GM21737 (cell line): Measurements from ENCODE around the gene PYDC2.
"Not testable (repeated sequence)": the region's sequence is repeated elsewhere in the genome, so short reads cannot be mapped to it uniquely, and the experiment has no call there.

Experiments
- ATAC-seq: cut with Tn5 transposase; IDR thresholded peaks from one replicate; pipeline ENCODE4 v1.9.1; 2021; ENCODE audit warnings: mild to moderate bottlenecking, moderate library complexity; ENCODE audit not compliant: unreplicated experiment

PYDC2 gene

DNA sequence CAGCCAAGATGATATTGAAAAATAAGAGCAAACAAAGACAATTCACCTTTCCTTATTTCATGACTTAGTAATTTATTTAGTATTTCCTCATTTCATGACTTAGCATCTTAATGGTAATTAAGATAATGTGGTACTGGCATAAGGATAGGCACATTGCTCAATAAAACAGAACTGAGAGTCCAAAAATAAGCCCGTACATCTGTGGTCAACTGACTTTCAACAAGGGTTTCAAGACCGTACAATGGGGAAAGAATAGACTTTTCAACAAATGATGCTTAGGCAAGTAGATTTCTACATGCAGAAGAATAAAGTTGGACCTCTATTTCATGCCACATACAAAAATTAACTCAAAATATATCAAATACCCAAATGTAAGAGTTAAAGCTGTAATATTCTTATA lies 603 bp upstream of the PYDC2 start:
- no peak for ATAC-seq

DNA sequence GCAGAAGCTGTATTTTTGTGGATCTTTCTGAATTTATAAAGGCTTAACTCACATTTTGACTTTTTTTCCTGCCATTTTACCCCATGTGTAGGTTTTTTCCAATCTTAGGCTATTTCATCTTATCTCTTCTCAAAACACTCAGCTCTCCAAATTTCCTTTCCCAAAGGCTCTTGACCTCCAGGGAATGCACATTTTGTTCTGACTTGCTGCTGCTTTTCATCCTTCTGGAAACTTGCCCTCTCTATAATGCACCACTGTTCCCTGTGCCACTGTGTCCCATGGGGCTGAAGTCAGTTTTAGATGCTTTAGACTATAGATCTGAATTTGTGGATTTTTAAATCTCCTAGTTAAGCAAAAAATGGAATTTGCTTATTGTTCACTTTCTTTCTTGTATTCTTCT lies 9.1 kb downstream of the PYDC2 start:
- ATAC-seq, result no peak

DNA sequence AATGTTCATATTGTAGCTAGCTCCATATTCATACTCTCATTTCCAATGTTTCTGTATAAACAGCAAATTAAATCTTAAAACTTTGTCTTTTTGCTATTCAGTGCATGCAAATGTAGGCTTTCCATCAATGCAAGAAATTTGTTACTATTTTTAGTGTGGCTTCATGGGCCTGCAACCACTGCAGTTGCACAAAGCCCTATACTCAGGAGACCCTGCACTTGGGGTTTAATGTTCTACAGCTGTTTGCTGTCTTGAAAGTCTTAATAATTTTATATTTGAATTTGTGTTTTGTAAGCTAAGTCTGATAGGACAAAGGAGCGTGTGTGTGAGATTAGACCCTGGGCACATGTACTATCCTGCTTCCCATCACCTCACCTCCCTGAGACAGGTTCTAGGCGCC lies 9.6 kb downstream of the PYDC2 start:
- ATAC-seq, result no peak

DNA sequence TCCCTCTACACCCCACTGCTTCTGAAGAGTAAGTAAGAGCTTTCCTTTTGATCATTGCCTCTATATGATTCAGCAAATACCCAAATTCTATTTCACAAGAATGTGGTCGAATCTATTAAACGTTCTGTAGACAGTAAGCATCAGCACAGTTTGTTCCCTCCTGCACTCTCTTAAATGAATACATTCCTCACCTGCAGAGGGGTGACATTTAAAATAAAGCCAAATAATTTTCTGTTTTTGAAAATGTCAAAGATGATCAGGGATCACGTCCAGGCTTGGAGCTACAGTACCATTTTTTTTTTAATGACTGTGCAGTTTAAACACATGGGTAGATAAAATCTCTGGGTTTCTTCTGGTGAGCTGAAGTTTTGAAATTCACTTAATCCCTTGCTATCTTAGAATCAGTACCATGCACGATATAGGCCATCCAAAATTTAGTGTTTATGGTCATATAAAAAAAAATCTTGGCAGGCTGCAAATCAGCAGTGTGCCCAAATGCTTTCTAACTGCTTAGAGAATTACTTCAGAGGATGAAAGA lies 12.8 kb downstream of the PYDC2 start:
- ATAC-seq, result no peak

DNA sequence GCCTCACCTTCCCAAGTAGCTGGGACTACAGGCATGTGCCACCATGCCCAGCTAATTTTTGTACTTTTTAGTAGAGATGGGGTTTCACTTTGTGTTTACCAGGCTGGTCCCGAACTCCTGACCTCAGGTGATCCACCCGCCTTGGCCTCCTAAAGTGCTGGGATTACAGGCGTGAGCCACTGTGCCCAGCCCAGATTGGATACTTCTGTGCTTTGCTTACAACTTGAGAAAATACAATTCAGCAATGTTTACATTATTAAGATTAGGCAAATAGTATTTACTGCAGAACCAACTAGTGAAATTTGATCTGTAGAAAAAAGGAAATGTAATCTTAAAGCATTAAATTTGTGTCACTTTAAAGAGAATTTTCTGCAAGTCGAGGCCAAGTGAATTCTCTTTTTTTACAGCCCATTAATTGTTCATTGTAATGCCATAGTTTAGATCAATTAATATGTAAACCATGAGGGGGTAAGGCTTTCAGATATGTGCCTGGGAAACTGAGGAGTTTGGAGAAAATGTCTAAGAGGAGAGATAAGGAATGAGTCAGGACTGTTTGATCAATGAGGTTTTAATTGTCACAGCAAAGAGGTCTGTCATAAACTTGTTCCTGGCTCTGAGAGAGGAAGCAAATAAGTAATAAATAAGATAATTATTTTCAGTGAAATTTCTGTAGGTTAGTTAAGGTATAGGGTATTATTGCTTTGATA lies 15.3 kb downstream of the PYDC2 start:
- ATAC-seq, result no peak

DNA sequence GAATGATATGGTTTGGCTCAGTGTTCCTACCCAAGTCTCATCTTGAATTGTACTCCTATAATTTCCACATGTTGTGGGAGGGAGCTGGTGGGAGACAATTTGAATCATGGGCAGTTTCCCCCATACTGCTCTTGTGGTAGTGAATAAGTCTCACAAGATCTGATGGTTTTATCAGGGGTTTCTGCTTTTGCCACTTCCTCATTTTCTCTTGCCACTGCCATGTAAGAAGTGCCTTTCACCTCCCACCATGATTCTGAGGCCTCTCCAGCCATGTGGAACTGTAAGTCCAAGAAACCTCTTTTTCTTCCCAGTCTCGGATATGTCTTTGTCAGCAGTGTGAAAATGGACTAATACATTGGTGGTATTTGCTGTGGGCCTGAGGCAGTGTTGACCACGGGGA lies 23.0 kb downstream of the PYDC2 start:
- ATAC-seq, result not testable (repeated sequence)

DNA sequence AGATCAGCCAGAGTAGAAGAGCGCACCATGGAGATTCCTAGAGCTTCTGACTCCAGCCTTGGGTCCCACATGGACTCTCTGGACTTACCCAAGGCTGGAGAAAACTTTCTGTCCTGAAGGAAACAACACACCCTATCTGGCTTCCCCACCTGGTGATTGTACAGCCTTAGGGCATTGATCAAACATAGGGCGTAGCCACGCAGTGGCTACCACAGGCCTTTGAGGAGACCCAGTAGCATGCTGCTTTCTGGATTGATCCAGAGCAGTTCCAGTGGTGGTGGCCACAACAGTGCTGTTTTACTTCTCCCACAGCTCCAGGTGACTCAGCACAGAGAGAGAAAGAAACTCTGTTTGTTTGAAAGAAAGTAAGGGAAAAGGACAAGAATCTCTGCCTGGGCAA lies 23.5 kb downstream of the PYDC2 start:
- ATAC-seq, result no peak

DNA sequence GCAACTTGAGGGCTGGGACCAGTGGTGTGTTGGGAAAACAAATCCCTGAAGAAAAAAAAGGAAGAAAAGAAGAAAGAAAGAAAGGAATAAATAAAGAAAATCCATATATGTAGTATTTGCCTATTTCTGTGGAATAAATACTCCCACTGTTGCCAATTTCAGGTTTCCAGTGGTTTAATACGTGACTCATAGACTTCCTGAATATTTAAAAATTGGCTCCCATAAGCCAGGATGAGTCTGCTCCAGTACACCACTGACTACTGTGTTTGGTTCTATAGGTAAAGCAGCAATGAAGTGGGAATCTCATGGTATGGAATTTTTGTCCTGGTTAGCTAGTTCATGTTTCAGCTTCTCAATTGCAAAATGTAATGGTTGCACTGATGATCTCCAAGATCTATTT lies 31.6 kb downstream of the PYDC2 start:
- ATAC-seq, result no peak

DNA sequence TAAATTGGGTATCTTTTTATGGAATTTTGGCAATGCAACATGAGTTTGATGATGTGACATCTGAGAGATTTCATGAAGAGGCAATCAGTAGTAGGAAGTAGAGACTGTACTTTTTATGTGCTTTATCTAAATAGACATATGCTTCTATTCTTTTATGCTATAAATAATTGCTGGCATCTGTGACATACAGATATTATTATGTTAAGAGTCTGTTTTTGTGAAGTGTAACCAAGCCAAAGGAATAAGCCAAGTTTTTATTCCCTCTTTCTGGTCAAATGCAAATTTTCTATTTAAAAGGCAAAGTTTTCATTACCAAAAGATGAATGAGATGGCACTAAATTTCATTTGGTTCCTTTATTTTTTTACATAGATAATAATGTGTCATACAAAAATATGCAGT lies 32.4 kb downstream of the PYDC2 start:
- ATAC-seq, result no peak

DNA sequence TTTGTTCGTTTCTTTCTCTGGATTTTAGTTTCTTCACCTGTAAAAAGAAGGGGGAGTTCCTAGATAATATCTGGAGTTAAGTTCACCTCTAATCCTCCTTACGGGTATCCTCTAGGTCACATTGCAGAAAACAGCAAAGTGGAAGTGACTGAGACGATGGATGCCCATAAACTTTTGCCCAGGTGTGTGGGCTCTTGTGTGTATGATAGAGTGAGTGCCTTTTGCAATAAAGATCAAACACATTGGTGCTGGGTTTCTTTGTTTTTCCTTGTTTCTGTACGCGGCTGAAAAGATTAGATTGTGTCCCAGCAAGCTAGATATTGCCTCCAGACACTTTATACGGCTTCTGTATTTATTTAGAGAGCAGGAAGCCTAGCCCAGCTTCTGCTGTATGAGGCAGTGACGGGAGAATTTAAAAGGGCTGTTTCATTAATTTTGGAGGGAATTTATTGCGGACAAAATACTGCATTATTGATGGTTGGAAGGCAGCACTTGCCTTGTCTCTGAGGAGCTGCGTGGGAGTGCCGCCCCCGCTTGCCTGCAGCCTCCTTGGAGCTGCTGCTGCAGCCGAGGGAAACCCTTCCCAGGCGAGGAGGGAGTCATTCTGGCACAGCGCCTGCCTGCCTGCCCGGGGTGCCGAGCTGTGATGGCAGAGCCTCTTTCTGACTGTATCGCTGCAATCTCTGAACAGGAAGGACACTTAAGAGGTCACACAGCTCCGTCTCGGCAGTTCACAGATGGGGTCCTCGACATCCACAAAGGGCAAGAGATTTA lies 38.5 kb downstream of the PYDC2 start:
- no peak for ATAC-seq

DNA sequence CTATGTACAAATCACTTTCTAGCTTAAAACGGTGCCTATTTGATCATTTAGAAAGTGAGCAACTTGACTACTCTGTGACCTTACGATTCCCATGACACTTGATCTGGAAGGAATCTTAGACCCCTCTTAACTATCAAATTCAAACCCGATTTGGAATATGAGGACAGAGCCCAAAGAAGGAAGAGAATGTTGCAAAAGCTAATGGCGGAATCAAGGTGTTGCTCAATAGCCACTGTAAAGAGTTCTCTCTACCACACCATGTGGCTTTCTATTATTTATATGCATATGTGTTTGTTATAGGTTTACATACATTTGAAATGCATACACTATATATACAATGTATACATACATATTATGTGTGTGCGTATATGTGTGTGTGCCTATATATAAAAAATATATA lies 39.9 kb downstream of the PYDC2 start:
- no peak for ATAC-seq

DNA sequence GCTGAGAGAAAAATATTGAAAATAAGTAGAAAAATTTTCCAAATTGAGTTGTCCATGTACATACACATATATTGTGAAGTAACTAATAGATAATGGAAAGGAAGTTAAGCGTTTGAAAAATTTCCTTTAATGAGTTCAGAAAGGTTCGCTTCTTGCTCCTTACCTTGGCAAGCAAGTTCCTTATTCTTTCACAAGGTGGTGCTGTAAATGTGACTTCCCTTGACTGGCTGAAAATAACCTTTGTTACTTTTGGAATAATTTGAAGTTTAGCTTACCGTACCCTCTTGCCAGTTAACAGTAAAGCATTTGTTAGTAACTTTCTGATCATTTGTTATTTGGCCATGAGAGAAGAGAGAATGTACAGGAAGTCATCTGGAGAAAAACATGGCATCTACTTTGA lies 41.6 kb downstream of the PYDC2 start:
- no peak for ATAC-seq

DNA sequence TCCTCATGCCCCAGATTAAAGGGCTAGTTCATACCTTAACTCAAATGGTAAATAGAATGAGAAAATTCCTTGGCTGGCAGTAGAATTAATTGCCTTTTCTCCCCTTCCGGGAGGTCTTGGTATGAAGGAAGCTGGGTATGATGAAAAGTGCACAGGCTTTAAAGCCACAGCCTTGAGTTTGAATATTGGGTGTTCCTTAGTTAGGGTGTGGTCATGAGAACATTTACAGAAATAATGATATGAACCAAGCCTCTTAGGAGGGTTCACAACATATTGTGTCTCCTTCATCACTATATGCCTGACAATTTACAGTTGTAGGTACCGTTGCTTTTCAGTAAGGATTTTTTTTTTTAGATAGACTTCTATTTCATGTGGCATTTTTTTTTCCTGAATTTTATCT lies 48.1 kb downstream of the PYDC2 start:
- ATAC-seq, result no peak
